WTC11 (cell line): ENCODE data around the gene TMC5.

Experiments
- CTCF ChIP-seq: fragments of 200-600 bp; IDR thresholded peaks from 2 replicates; pipeline ENCODE4 v1.8.0; 2022; ENCODE audit warnings: antibody characterized with exemption
- HMGXB4 ChIP-seq: sonication (generic); formaldehyde crosslinking; IDR thresholded peaks from 2 replicates; pipeline ENCODE4 v1.8.1; 2023; ENCODE audit warnings: mild to moderate bottlenecking, moderate library complexity, missing genetic modification reagents
- JUN ChIP-seq: sonication (generic); formaldehyde crosslinking; IDR thresholded peaks from 2 replicates; pipeline ENCODE4 v1.8.0; 2023; ENCODE audit warnings: mild to moderate bottlenecking, missing genetic modification reagents
- MAX ChIP-seq: sonication (generic); formaldehyde crosslinking; IDR thresholded peaks from 2 replicates; pipeline ENCODE4 v1.8.0; 2022; ENCODE audit warnings: mild to moderate bottlenecking, missing genetic modification reagents
- SMAD3 ChIP-seq: sonication (generic); formaldehyde crosslinking; IDR thresholded peaks from 2 replicates; pipeline ENCODE4 v1.8.0; 2022; ENCODE audit warnings: missing genetic modification reagents, mild to moderate bottlenecking, borderline replicate concordance
- TCF7 ChIP-seq: sonication (generic); formaldehyde crosslinking; IDR thresholded peaks from 2 replicates; pipeline ENCODE4 v1.8.0; 2022; ENCODE audit warnings: mild to moderate bottlenecking, low read depth, missing genetic modification reagents, moderate library complexity
- ZNF138 ChIP-seq: sonication (generic); formaldehyde crosslinking; conservative IDR thresholded peaks from 2 replicates; pipeline ENCODE4 v1.8.1; 2022; ENCODE audit warnings: mild to moderate bottlenecking, moderate library complexity, missing genetic modification reagents
- ZNF396 ChIP-seq: fragments of 250-450 bp; sonication (Bioruptor Pico); IDR thresholded peaks from 2 replicates; pipeline ENCODE4 v1.8.0; 2021; ENCODE audit warnings: mild to moderate bottlenecking, moderate library complexity, borderline replicate concordance
- ZSCAN18 ChIP-seq: fragments of 250-450 bp; sonication (Bioruptor Pico); IDR thresholded peaks from 2 replicates; pipeline ENCODE4 v2.1.2; 2022; ENCODE audit warnings: mild to moderate bottlenecking, moderate library complexity
- TF ChIP-seq, protein P1 (sequence below): sonication (generic); formaldehyde crosslinking; IDR thresholded peaks from 2 replicates; pipeline ENCODE4 v1.8.1; 2022; ENCODE audit warnings: missing genetic modification reagents, borderline replicate concordance
- TF ChIP-seq, protein P2 (sequence below): sonication (generic); formaldehyde crosslinking; IDR thresholded peaks from 2 replicates; pipeline ENCODE4 v1.8.1; 2023; ENCODE audit warnings: mild to moderate bottlenecking, missing genetic modification reagents, moderate library complexity

DNA sequence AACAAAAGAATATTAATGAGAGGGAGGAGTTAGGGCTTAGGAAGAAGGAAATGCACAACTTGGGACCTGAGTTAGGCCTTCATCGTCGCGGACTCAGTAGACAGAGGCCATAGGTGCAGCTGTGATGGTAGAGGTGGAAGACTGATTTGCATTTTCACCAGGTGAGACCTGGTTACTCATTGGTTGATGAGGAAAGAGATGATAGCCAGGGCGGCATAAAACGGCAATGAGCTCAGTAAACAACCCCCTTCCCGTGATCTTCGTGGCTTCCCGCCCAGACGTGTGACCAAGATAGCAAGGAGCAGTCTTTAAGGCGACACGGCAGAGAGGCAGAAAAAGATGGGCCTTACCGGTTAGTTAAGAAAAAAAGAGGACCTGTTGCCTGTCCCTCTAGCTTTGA lies at the start of gene TMC5:
- TF ChIP-seq HMGXB4 (CRISPR knock-in tag): no peak
- TF ChIP-seq CTCF: no peak
- TF ChIP-seq, protein P1, sequence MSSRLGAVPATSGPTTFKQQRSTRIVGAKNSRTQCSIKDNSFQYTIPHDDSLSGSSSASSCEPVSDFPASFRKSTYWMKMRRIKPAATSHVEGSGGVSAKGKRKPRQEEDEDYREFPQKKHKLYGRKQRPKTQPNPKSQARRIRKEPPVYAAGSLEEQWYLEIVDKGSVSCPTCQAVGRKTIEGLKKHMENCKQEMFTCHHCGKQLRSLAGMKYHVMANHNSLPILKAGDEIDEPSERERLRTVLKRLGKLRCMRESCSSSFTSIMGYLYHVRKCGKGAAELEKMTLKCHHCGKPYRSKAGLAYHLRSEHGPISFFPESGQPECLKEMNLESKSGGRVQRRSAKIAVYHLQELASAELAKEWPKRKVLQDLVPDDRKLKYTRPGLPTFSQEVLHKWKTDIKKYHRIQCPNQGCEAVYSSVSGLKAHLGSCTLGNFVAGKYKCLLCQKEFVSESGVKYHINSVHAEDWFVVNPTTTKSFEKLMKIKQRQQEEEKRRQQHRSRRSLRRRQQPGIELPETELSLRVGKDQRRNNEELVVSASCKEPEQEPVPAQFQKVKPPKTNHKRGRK (CRISPR knock-in tag): no peak
- TF ChIP-seq ZNF138 (CRISPR knock-in tag): no peak
- no peak for TF ChIP-seq ZSCAN18 (CRISPR knock-in tag)
- no peak for TF ChIP-seq ZNF396 (CRISPR knock-in tag)
- TF ChIP-seq SMAD3 (CRISPR knock-in tag): no peak
- no peak for TF ChIP-seq TCF7 (CRISPR knock-in tag)
- TF ChIP-seq, protein P2, sequence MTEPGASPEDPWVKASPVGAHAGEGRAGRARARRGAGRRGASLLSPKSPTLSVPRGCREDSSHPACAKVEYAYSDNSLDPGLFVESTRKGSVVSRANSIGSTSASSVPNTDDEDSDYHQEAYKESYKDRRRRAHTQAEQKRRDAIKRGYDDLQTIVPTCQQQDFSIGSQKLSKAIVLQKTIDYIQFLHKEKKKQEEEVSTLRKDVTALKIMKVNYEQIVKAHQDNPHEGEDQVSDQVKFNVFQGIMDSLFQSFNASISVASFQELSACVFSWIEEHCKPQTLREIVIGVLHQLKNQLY (CRISPR knock-in tag): no peak
- no peak for TF ChIP-seq MAX (CRISPR knock-in tag)
- no peak for TF ChIP-seq JUN (CRISPR knock-in tag)
